Endothelial cell of umbilical vein (primary cell): ENCODE measurements around the gene SLC37A1.

ENCODE experiments used
- EZH2 ChIP-seq: IDR thresholded peaks from 2 replicates; pipeline ENCODE4 v1.6.1; 2012; ENCODE audit warnings: borderline replicate concordance, low read depth, mild to moderate bottlenecking, moderate library complexity, low read length, inconsistent platforms; ENCODE audit not compliant: severe bottlenecking
- JUN ChIP-seq: IDR thresholded peaks from 2 replicates; pipeline ENCODE4 v1.6.1; 2011; ENCODE audit warnings: borderline replicate concordance, low read depth; ENCODE audit not compliant: insufficient read length, insufficient read depth
- POLR2AphosphoS5 ChIP-seq: IDR thresholded peaks from 2 replicates; pipeline ENCODE4 v1.6.1; 2012; ENCODE audit warnings: low read depth, mild to moderate bottlenecking, control low read depth, low read length, moderate library complexity; ENCODE audit not compliant: insufficient read depth
- TF ChIP-seq, protein P1 (sequence below), 2 donors: IDR thresholded peaks; 1 replicate in 1 of 2; 2 replicates in 1 of 2; pipeline ENCODE4 v1.5.1; 2011; ENCODE audit warnings: low read length in 2 of 2, mild to moderate bottlenecking in 2 of 2, moderate library complexity in 2 of 2, control low read depth in 1 of 2, inconsistent platforms in 1 of 2, low read depth in 1 of 2; ENCODE audit not compliant: insufficient read depth in 1 of 2; ENCODE audit errors: extremely low read depth in 1 of 2

DNA sequence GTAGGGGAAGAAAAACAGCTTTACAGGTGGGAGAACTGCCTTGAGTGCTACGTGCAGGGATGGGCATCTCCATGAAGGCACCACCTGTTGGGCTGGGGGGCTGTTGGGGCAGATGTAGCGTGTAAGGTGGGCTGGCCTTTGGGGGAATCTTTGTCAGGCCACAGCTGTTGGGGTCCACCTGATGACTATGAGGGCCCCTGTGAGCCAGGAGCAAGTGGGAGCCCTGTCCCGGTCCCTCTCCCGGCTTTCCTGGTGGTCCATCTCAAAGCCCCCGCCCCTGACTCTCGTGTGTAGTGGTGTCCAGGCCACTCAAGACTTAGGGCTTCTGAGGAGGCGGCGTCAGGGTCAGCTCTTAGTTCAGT, 13.5 kb downstream of the SLC37A1 start:
- TF ChIP-seq, protein P1, sequence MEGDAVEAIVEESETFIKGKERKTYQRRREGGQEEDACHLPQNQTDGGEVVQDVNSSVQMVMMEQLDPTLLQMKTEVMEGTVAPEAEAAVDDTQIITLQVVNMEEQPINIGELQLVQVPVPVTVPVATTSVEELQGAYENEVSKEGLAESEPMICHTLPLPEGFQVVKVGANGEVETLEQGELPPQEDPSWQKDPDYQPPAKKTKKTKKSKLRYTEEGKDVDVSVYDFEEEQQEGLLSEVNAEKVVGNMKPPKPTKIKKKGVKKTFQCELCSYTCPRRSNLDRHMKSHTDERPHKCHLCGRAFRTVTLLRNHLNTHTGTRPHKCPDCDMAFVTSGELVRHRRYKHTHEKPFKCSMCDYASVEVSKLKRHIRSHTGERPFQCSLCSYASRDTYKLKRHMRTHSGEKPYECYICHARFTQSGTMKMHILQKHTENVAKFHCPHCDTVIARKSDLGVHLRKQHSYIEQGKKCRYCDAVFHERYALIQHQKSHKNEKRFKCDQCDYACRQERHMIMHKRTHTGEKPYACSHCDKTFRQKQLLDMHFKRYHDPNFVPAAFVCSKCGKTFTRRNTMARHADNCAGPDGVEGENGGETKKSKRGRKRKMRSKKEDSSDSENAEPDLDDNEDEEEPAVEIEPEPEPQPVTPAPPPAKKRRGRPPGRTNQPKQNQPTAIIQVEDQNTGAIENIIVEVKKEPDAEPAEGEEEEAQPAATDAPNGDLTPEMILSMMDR (IDR thresholded peaks at IDR 0.05; ENCODE audit: extremely low read depth in 1 of 2, insufficient read depth in 1 of 2, low read depth in 1 of 2, low read length in 2 of 2), result no peak
- no peak for TF ChIP-seq JUN
- no peak for TF ChIP-seq POLR2AphosphoS5
- no peak for TF ChIP-seq EZH2
